ENCODE measurements around the gene TXNDC15. TPM values are rescaled to one million over a fixed set of nuclear protein-coding genes. Genes with fewer than 3 reads are reported as not detected.
"Not testable (repeated sequence)": the region's sequence is repeated elsewhere in the genome, so short reads cannot be mapped to it uniquely, and the experiment has no call there.

TXNDC15 gene
- total RNA-seq, 1 experiment from 2014 or later, result 34.2 TPM

GRCh38 chr5:134874831-134875655, 872 bp downstream of the TXNDC15 start:
- H3K36me3 Mint-ChIP-seq (ENCODE audit: insufficient read depth, unreplicated experiment), result peaks cover 25% of the 10 kb centered on the region
- H3K4me3 Mint-ChIP-seq (ENCODE audit: low read depth, unreplicated experiment), result peak overlapping the region; percentile 99
- DNase-seq, result peak; percentile 22
- intact Hi-C loops (cut with micrococcal nuclease; ENCODE audit: unreplicated experiment), result no loop called here
- CTCF ChIA-PET, result interaction anchor here (0.6 to 1.4 kb wide), 3 partner anchors 18 to 30 kb away, joined by 3 to 9 read pairs (median 3); partner anchors contain the start of gene PCBD2
- TF ChIP-seq CTCF (IDR thresholded peaks at IDR 0.05; ENCODE audit: unreplicated experiment), result no peak
- no peaks in the 10 kb centered on the region for H3K9me3 Mint-ChIP-seq (ENCODE audit: low read depth, unreplicated experiment)
- H3K27ac Mint-ChIP-seq (ENCODE audit: unreplicated experiment), result peak overlapping the region; percentile 77
- no TSS peak for BruUV-seq (replicated peaks)
- H3K4me1 Mint-ChIP-seq (ENCODE audit: low read depth, unreplicated experiment), result no peaks in the 10 kb centered on the region
- no peaks in the 10 kb centered on the region for H3K27me3 Mint-ChIP-seq (ENCODE audit: unreplicated experiment)

GRCh38 chr5:134877159-134877558, 3.0 kb downstream of the TXNDC15 start:
- no TSS peak for BruUV-seq (replicated peaks)
- no peak for DNase-seq
- Mint-ChIP-seq H3K36me3 (ENCODE audit: insufficient read depth, unreplicated experiment) (peaks cover 25% of the 10 kb centered on the region), H3K27me3 (ENCODE audit: unreplicated experiment) (no peaks in the 10 kb centered on the region), H3K4me3 (ENCODE audit: low read depth, unreplicated experiment) (no peak overlapping the region), H3K27ac (ENCODE audit: unreplicated experiment) (no peak overlapping the region), H3K9me3 (ENCODE audit: low read depth, unreplicated experiment) (no peaks in the 10 kb centered on the region), H3K4me1 (ENCODE audit: low read depth, unreplicated experiment) (no peaks in the 10 kb centered on the region)
- TF ChIP-seq CTCF (IDR thresholded peaks at IDR 0.05; ENCODE audit: unreplicated experiment), result no peak
- CTCF ChIA-PET, result no interaction called here
- intact Hi-C loops (cut with micrococcal nuclease; ENCODE audit: unreplicated experiment), result no loop called here

DNA sequence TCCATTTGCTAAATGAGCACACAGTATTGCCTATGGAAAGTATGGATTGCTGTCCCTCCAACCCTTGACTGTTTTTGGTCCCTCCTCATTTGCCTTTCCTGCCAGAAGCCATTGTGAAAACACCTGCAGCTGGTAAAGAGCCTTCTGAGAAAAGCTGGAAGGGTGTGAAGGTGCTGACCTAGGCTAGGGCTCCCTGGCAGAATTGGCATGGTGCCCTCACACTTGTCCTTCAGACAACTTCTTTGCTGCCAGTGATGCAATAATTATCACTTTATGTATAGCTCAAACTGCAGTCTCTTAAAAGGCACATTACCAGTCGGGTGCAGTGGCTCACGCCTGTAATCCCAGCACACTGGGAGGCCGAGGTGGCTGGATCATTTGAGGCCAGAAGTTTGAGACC, 4.2 kb downstream of the TXNDC15 start:
- Mint-ChIP-seq H3K9me3 (ENCODE audit: low read depth, unreplicated experiment) (no peaks in the 10 kb centered on the region), H3K36me3 (ENCODE audit: insufficient read depth, unreplicated experiment) (peaks cover 25% of the 10 kb centered on the region), H3K4me3 (ENCODE audit: low read depth, unreplicated experiment) (no peak overlapping the region), H3K4me1 (ENCODE audit: low read depth, unreplicated experiment) (no peaks in the 10 kb centered on the region), H3K27ac (ENCODE audit: unreplicated experiment) (no peak overlapping the region), H3K27me3 (ENCODE audit: unreplicated experiment) (no peaks in the 10 kb centered on the region)
- CTCF ChIA-PET, result no interaction called here
- intact Hi-C loops (cut with micrococcal nuclease; ENCODE audit: unreplicated experiment), result no loop called here
- no peak for DNase-seq
- BruUV-seq (replicated peaks), result no TSS peak
- no peak for TF ChIP-seq CTCF (IDR thresholded peaks at IDR 0.05; ENCODE audit: unreplicated experiment)

DNA sequence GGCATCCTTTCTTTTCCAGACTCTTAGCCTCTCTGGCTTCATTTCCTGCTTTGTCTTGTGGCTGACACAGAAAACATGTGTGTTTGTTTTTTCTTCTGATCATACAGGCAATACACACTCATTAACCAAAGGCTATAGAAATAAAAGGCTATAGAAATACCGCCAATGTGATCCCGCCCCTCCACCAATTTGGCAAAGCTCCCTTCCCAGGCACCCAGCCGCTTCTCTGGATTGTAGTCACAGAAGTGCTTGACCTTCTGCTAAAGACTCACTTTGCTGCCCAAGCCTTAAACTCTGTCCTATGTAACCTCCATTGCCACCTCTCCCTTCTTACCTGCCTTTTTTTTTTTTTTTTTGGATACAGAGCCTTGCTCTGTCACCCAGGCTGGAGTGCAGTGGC, 5.3 kb downstream of the TXNDC15 start:
- no TSS peak for BruUV-seq (replicated peaks)
- Mint-ChIP-seq H3K4me3 (ENCODE audit: low read depth, unreplicated experiment) (no peak overlapping the region), H3K27me3 (ENCODE audit: unreplicated experiment) (no peaks in the 10 kb centered on the region), H3K36me3 (ENCODE audit: insufficient read depth, unreplicated experiment) (peaks cover 19% of the 10 kb centered on the region), H3K4me1 (ENCODE audit: low read depth, unreplicated experiment) (no peaks in the 10 kb centered on the region), H3K9me3 (ENCODE audit: low read depth, unreplicated experiment) (no peaks in the 10 kb centered on the region), H3K27ac (ENCODE audit: unreplicated experiment) (no peak overlapping the region)
- intact Hi-C loops (cut with micrococcal nuclease; ENCODE audit: unreplicated experiment), result no loop called here
- CTCF ChIA-PET, result no interaction called here
- DNase-seq, result no peak
- TF ChIP-seq CTCF (IDR thresholded peaks at IDR 0.05; ENCODE audit: unreplicated experiment), result no peak

DNA sequence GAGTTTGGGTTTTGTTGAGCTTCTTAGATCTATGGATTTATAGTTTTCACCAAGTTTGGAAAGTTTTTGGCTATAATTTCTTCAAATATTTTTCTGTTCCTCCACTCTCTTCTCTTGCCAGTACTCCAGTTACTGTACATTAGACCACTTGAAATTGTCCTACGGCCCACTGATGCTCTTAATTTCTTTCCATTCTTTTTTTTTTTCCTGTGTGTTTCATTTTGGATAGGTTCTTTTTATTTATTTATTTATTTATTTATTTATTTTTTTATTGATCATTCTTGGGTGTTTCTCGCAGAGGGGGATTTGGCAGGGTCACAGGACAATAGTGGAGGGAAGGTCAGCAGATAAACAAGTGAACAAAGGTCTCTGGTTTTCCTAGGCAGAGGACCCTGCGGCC, 6.8 kb downstream of the TXNDC15 start:
- H3K4me1 Mint-ChIP-seq (ENCODE audit: low read depth, unreplicated experiment); H3K36me3 Mint-ChIP-seq (ENCODE audit: insufficient read depth, unreplicated experiment); H3K9me3 Mint-ChIP-seq (ENCODE audit: low read depth, unreplicated experiment); H3K4me3 Mint-ChIP-seq (ENCODE audit: low read depth, unreplicated experiment); H3K27me3 Mint-ChIP-seq (ENCODE audit: unreplicated experiment); DNase-seq; BruUV-seq (replicated peaks); H3K27ac Mint-ChIP-seq (ENCODE audit: unreplicated experiment); intact Hi-C loops (cut with micrococcal nuclease; ENCODE audit: unreplicated experiment): not testable (repeated sequence)
- CTCF ChIA-PET, result interaction anchor here (0.7 kb wide), 1 partner anchor 901 kb away, joined by 3 read pairs; no protein-coding TSS in a partner anchor

DNA sequence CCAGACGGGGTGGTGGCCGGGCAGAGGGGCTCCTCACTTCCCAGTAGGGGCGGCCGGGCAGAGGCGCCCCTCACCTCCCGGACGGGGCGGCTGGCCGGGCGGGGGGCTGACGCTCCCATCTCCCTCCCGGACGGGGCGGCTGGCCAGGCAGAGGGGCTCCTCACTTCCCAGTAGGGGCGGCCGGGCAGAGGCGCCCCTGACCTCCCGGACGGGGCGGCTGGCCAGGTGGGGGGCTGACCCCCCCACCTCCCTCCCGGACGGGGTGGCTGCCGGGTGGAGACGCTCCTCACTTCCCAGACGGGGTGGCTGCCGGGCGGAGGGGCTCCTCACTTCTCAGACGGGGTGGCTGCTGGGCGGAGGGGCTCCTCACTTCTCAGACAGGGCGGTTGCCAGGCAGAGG, 7.5 kb downstream of the TXNDC15 start:
- H3K27ac Mint-ChIP-seq (ENCODE audit: unreplicated experiment); DNase-seq; H3K36me3 Mint-ChIP-seq (ENCODE audit: insufficient read depth, unreplicated experiment); CTCF ChIA-PET; BruUV-seq (replicated peaks); H3K4me3 Mint-ChIP-seq (ENCODE audit: low read depth, unreplicated experiment); intact Hi-C loops (cut with micrococcal nuclease; ENCODE audit: unreplicated experiment); H3K27me3 Mint-ChIP-seq (ENCODE audit: unreplicated experiment); H3K4me1 Mint-ChIP-seq (ENCODE audit: low read depth, unreplicated experiment); H3K9me3 Mint-ChIP-seq (ENCODE audit: low read depth, unreplicated experiment): not testable (repeated sequence)
